Activated CD8-positive, alpha-beta memory T cell treated with anti-CD3 and anti-CD28 coated beads, Interleukin-2, amount 50 U/mL, for 48 hours (primary cell): ENCODE measurements around the gene CRYGB.
"Not testable (repeated sequence)": the region's sequence is repeated elsewhere in the genome, so short reads cannot be mapped to it uniquely, and the experiment has no call there.

Experiments used
- DNase-seq: peaks from one replicate; pipeline ENCODE4 v3.0.0-alpha.2; 2020

The CRYGB gene

GRCh38 chr2:208148803-208149202 lies 2.8 kb upstream of the CRYGB start:
- no peak for DNase-seq

DNA sequence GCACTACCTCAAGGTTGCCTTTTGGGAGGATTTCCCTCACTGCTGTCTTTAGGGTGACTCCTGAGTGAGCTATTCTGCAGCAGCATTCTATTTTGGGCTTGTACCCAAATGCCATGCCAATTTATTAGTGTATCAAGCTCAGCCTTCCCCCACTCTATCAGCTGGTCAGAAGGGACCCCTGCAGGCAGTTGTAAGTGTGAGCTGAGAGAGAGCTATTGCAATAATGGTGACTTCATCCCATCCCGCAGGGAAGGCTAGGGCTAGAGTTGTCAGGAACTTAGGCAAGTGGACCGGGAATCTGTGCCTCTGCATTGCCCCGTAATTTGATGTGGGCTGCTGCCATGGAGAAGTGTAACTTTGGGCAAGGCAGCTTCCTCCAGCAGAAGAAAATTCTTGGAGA lies 1.8 kb upstream of the CRYGB start:
- DNase-seq, result no peak

GRCh38 chr2:208147008-208147407 lies 1.1 kb upstream of the CRYGB start:
- DNase-seq, result no peak

- no peak for DNase-seq
Observed at GRCh38 chr2:208142925-208143799, 2.8 kb downstream of the CRYGB start.

DNA sequence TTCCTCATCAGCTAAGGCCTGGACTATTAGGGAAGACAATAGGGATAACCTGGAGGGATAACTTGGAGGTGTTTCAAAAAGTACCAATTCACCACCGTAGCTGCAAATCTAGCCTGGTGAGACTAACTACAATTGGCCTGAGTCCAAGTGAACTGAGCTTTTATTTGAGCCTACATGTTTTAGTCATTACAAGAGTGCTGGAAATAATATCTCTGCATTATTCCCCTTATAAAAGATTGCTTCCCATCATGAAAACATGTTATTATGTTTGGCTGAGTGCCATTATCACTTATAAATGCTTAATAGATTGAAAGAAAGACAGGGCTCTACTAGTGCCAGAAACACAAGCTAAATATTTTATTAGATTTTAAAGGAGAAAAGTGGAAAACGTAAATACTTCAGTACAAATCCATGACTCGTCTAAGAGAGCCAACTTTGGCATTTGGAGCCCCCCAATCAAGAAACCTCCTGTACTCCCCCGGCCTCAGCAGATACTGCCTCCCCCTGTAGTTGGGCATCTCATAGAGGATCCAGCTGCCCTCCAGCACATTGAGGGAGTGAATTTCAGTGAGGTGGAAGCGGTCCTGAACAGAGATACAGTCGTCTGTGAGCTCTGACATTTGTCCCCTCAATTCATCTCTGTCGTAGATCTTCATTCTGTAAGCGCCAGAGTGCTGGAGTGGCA lies 3.6 kb downstream of the CRYGB start:
- no peak for DNase-seq

DNA sequence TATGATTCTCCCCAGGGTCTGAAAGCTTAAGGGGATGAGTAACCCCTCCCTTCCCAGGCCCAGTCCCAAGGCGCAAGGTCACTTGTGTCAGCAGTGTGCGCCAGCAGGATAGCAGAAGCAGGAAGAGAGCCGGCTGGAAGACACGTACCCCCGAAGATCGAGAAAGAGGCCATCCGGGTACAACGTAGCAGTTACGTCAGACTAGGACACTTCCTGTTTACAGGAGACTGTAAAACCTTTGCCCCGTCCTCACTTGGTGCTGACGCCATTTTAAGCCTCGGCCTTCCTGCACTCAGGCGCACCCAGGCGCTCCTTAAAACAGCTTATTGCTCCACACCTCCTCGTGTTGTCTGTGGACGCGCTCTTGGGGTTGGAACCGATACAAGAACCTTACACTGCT lies 6.5 kb downstream of the CRYGB start:
- no peak for DNase-seq

- not testable (repeated sequence) for DNase-seq
Observed at GRCh38 chr2:208138334-208138733, 7.6 kb downstream of the CRYGB start.

DNA sequence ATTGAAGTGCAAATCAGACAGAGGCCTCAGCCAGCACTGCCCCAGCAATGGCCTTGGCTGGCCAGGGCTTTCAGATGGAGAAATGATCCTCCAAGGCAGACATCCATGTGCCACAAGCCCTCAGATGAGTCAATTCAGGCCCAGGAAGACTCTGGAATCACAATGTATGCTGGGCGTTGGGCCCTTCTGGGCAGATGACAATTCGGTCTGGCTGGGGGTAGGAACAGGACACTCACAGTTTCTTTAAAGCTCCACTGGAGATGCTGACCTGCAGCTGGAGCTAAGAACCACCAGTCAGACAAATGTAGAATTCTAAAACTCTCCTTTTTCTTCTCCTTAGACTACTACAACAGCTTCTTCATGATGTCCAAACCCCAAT lies 9.3 kb downstream of the CRYGB start:
- no peak for DNase-seq

GRCh38 chr2:208135794-208136715 lies 9.9 kb downstream of the CRYGB start:
- DNase-seq, result no peak

- DNase-seq, result no peak
Observed at GRCh38 chr2:208134928-208135586, 10.9 kb downstream of the CRYGB start.

- no peak for DNase-seq
Observed at GRCh38 chr2:208130712-208131110, 15.2 kb downstream of the CRYGB start.

DNA sequence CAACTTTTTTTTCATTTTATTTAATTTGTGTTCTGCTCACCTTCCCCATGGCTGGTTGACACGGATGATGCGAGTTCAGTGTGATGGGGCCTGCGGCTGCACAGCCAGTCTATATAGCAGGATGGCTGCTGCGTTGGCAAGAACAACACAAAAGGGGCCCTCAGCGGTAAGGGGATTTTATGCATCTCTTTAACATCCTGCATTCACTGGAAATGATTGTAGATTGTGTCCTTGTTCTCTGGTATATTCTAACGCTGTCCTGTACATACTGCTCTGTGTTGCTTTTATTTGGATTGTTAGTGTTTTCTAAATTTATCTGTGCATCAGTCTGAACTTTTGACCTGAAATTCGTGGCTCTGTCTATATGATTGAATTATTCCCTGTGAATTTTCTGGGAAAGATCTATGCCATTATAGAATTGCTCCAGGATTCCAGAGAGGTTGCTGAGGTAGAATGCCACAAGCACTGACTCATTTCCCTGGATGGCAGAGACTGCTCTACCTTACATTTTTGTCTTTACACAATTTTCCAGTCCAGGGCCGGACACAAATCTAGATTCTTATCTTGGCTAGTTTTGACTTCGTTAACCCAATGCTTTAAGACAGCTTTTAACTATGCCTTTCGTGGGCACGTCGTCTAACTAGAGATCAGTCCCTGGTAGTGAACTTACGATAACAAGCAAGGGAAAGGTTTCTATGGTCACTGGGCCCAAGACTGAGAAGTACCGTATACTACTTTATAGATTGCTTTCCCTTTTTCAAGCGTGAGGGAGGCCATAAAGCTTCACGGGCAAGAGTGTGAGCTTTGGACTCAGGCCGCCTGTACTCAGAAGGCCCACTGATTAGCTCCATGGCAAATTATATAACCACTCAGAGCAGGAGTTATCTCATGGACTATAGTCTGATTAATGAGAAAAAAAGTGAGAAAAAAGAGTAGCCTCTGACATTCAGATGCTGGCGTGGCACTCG lies 15.9 kb downstream of the CRYGB start, which contains the start of gene CRYGC:
CRYGC (minus strand) TSS at position 85 of the 968 bp plus-strand sequence; CDS start at position 49, 36 bp downstream.
- no peak for DNase-seq

GRCh38 chr2:208128136-208128535 lies 17.8 kb downstream of the CRYGB start:
- no peak for DNase-seq

- no peak for DNase-seq
Observed at GRCh38 chr2:208127090-208127489, 18.9 kb downstream of the CRYGB start.

GRCh38 chr2:208125251-208125650 lies 20.7 kb downstream of the CRYGB start:
- no peak for DNase-seq

DNA sequence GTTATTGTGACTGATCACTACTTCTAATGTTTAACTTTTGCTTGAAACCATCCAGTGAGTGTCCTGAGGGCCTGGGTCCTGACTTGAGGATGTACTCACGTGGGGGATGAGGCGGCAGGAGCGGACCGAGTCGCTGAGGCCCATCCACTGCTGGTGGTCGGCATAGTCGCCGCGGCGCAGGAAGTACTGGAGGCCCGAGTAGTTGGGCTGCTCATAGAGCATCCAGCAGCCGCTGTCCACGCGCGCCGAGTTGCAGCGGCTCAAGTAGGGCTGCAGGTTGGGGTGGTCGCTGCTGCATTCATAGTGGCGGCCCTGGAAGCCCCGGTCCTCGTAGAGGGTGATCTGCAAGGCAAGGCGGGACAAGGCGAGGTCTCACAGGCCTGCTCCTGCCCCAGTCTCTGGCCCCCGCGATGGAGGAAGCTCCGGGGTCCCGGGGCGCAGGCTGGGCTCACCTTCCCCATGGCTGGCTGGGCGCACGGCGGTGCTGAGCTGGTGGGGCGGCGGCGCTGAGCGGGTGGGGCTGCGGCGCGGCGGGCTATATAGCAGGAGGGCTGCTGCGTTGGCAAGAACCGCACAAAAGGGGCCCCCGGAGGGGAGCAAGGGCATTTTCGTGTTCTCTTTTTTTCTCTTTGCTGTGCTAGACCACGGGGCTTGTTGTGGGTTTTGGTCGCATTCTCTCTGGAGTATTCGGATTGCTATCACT lies 21.8 kb downstream of the CRYGB start, which contains the start of gene CRYGD:
CRYGD (minus strand) TSS at position 512 of the 703 bp plus-strand sequence; CDS start at position 461, 51 bp downstream.
- DNase-seq, result not testable (repeated sequence)

- no peak for DNase-seq
Observed at GRCh38 chr2:208122248-208122647, 23.7 kb downstream of the CRYGB start.

DNA sequence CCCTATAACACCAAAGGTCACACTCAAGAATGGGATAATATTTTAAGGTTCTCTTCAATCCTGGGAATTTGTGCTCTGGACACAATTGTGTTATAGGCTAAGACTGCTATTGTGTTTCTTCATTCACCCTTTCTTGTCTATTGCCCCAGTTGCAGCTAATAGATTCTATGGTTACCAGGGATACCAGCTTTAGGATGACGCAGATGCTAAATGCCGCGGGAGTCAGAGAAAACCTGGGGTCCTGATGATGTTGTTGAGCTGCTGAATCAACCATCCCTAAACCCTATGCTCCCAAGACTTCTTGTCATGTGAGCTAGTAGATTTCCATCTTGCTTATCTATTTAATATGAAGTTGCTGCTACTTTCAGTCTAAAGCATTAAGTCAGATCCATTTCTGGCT lies 27.0 kb downstream of the CRYGB start:
- no peak for DNase-seq

DNA sequence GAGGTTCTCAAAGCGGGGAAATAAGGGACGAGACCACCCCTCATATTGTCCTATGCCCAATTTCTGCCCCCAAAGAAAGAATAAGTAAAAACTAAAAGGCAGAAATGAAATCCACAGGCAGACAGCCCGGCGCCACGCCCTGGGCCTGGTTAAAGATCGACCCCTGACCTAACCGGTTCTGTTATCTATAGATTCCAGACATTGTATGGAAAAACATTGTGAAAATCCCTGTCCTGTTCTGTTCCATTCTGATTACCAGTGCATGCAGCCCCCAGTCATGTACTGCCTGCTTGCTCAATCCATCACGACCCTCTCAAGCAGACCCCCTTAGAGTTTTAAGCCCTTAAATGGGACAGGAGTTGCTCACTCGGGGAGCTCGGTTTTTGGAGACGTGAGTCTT lies 28.6 kb downstream of the CRYGB start:
- not testable (repeated sequence) for DNase-seq

DNA sequence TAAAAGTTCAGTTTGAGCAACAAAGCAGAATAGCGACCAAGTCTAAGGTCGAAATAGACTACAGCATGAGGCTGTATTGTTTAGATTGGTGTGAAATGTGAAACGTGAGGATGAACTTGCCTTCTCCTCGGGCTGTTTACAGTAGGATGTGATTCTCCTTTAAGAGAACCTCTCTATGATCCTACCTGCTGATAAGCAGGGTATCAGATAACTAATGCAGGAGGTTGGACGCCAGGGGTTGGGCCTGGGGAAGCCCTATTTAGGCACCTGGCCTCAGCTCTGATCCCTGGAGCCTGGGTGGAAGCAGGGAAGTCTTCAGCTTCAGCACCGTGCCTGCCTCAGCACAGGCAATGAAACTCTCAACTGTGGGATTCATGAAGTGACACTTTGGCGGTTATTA lies 33.0 kb downstream of the CRYGB start:
- DNase-seq, result no peak
